VCaP (cell line): ENCODE data around the gene P2RY14.

ENCODE experiments used
- H3K27ac ChIP-seq: fragments of 450-650 bp; 2 replicates; pipeline ENCODE4 v1.5.1; 2017
- CTCF ChIP-seq: fragments of 450-650 bp; conservative IDR thresholded peaks from 2 replicates; pipeline ENCODE4 v1.5.1; 2017; ENCODE audit warnings: mild to moderate bottlenecking, moderate library complexity

The P2RY14 gene

GRCh38 chr3:151318313-151318712 is 40.0 kb upstream of the P2RY14 start:
- TF ChIP-seq CTCF = no peak
- no peak overlapping the region for H3K27ac ChIP-seq

GRCh38 chr3:151316267-151316991 is 38.1 kb upstream of the P2RY14 start, which contains the start of gene GPR87:
GPR87 (minus strand) TSS chr3:151316820; CDS start chr3:151300100, 16,720 bp downstream.
- H3K27ac ChIP-seq = no peak within 1 kb of the TSS
- TF ChIP-seq CTCF = no peak

- H3K27ac ChIP-seq = no peak overlapping the region
Observed at GRCh38 chr3:151315846-151316245, 37.5 kb upstream of the P2RY14 start.

GRCh38 chr3:151315136-151315535 is 36.8 kb upstream of the P2RY14 start:
- TF ChIP-seq CTCF = no peak
- H3K27ac ChIP-seq = no peak overlapping the region

More at GRCh38 chr3:151315846-151316245, 37.5 kb upstream of the P2RY14 start:
- TF ChIP-seq CTCF = no peak

GRCh38 chr3:151314593-151314992 is 36.3 kb upstream of the P2RY14 start:
- H3K27ac ChIP-seq = no peak overlapping the region
- no peak for TF ChIP-seq CTCF

GRCh38 chr3:151314137-151314536 is 35.8 kb upstream of the P2RY14 start:
- TF ChIP-seq CTCF = no peak
- H3K27ac ChIP-seq = no peak overlapping the region

GRCh38 chr3:151312972-151313371 is 34.6 kb upstream of the P2RY14 start:
- no peak overlapping the region for H3K27ac ChIP-seq
- TF ChIP-seq CTCF = no peak
